C4-2B (cell line): ENCODE data around the gene HIPK3.
"Not testable (repeated sequence)": the region's sequence is repeated elsewhere in the genome, so short reads cannot be mapped to it uniquely, and the experiment has no call there.

Source experiments
- H3K27ac ChIP-seq: fragments of 450-650 bp; 2 replicates; pipeline ENCODE4 v1.5.1; 2017
- CTCF ChIP-seq: fragments of 450-650 bp; conservative IDR thresholded peaks from 2 replicates; pipeline ENCODE4 v1.5.1; 2017; ENCODE audit warnings: mild to moderate bottlenecking
- ZFX ChIP-seq: fragments of 450-650 bp; IDR thresholded peaks from 2 replicates; pipeline ENCODE4 v1.6.1; 2017

The HIPK3 gene

GRCh38 chr11:33292311-33292710 lies 35.1 kb downstream of the HIPK3 start:
- H3K27ac ChIP-seq: no peak overlapping the region
- no peak for TF ChIP-seq ZFX
- TF ChIP-seq CTCF: no peak

GRCh38 chr11:33294224-33294623 lies 37.0 kb downstream of the HIPK3 start:
- TF ChIP-seq ZFX: no peak
- no peak for TF ChIP-seq CTCF
- no peak overlapping the region for H3K27ac ChIP-seq

GRCh38 chr11:33294797-33295196 lies 37.6 kb downstream of the HIPK3 start:
- H3K27ac ChIP-seq: no peak overlapping the region
- TF ChIP-seq ZFX (no peak), CTCF (no peak)

- H3K27ac ChIP-seq: no peak overlapping the region
- TF ChIP-seq CTCF (no peak), ZFX (no peak)
Observed at GRCh38 chr11:33296695-33297094, 39.5 kb downstream of the HIPK3 start.

- no peak overlapping the region for H3K27ac ChIP-seq
- no peak for TF ChIP-seq ZFX
- no peak for TF ChIP-seq CTCF
Observed at GRCh38 chr11:33303541-33303940, 46.4 kb downstream of the HIPK3 start.

GRCh38 chr11:33306821-33307220 lies 49.6 kb downstream of the HIPK3 start:
- not testable (repeated sequence) for H3K27ac ChIP-seq

- no peak overlapping the region for H3K27ac ChIP-seq
- TF ChIP-seq CTCF (no peak), ZFX (no peak)
Observed at GRCh38 chr11:33307984-33308383, 50.8 kb downstream of the HIPK3 start.

GRCh38 chr11:33309118-33309517 lies 51.9 kb downstream of the HIPK3 start:
- no peak for TF ChIP-seq CTCF
- TF ChIP-seq ZFX: no peak
- H3K27ac ChIP-seq: no peak overlapping the region
